Stimulated activated CD8-positive, alpha-beta memory T cell treated with anti-CD3 and anti-CD28 coated beads, Interleukin-12 subunit alpha, Interleukin-12 subunit beta, amount 100 ng/mL, for 24 hours (primary cell): ENCODE results near the gene DHRS9.

Experiments used
- DNase-seq: peaks from one replicate; pipeline ENCODE4 v3.0.0-alpha.2; 2020; ENCODE audit errors: extremely low read depth

DHRS9 gene

GRCh38 chr2:169094676-169095075, 25.3 kb downstream of the DHRS9 start:
- DNase-seq: no peak

GRCh38 chr2:169095621-169096105, 26.3 kb downstream of the DHRS9 start:
- DNase-seq: no peak

GRCh38 chr2:169104848-169105247, 35.5 kb downstream of the DHRS9 start:
- no peak for DNase-seq

- no peak for DNase-seq
Measured at GRCh38 chr2:169105476-169105875, 36.1 kb downstream of the DHRS9 start.

GRCh38 chr2:169106134-169106533, 36.8 kb downstream of the DHRS9 start:
- DNase-seq: no peak

GRCh38 chr2:169106563-169107545, 37.5 kb downstream of the DHRS9 start:
- DNase-seq: no peak

GRCh38 chr2:169107645-169108044, 38.3 kb downstream of the DHRS9 start:
- DNase-seq: no peak

- no peak for DNase-seq
Measured at GRCh38 chr2:169108099-169108884, 38.9 kb downstream of the DHRS9 start.

GRCh38 chr2:169109502-169110409, 40.4 kb downstream of the DHRS9 start:
- peak; percentile 31 for DNase-seq

- DNase-seq: no peak
Measured at GRCh38 chr2:169110419-169110818, 41.1 kb downstream of the DHRS9 start.

GRCh38 chr2:169110916-169111315, 41.6 kb downstream of the DHRS9 start:
- no peak for DNase-seq

- no peak for DNase-seq
Measured at GRCh38 chr2:169112841-169113240, 43.5 kb downstream of the DHRS9 start.

- no peak for DNase-seq
Measured at GRCh38 chr2:169114056-169114455, 44.7 kb downstream of the DHRS9 start.

- no peak for DNase-seq
Measured at GRCh38 chr2:169116327-169116726, 47.0 kb downstream of the DHRS9 start.

- DNase-seq: no peak
Measured at GRCh38 chr2:169116993-169117392, 47.6 kb downstream of the DHRS9 start.

GRCh38 chr2:169118060-169118459, 48.7 kb downstream of the DHRS9 start:
- DNase-seq: no peak

GRCh38 chr2:169119123-169119760, 49.9 kb downstream of the DHRS9 start:
- DNase-seq: no peak

- no peak for DNase-seq
Measured at GRCh38 chr2:169119851-169120250, 50.5 kb downstream of the DHRS9 start.

GRCh38 chr2:169129703-169130243, 60.4 kb downstream of the DHRS9 start:
- no peak for DNase-seq
